ENCODE results near the gene MINDY4.

- TF ChIP-seq HIVEP1 (CRISPR knock-in tag; IDR thresholded peaks at IDR 0.05): no peak
- no peak for TF ChIP-seq NCOA1 (CRISPR knock-in tag; IDR thresholded peaks at IDR 0.05)
- TF ChIP-seq RFX5 (IDR thresholded peaks at IDR 0.05; ENCODE audit: low read depth, low read length): no peak
- TF ChIP-seq CTCF (CRISPR knock-in tag; IDR thresholded peaks at IDR 0.05): no peak
- TF ChIP-seq POLR2A (IDR thresholded peaks at IDR 0.05; ENCODE audit: insufficient read depth in 1 of 2, low read depth in 2 of 2, low read length in 2 of 2): no peak
- TF ChIP-seq NPAS2 (CRISPR knock-in tag; IDR thresholded peaks at IDR 0.05; ENCODE audit: borderline replicate concordance): no peak
- TF ChIP-seq ZNF660 (CRISPR knock-in tag; IDR thresholded peaks at IDR 0.05; ENCODE audit: borderline replicate concordance, low read depth): no peak
- TF ChIP-seq HOXD1 (CRISPR knock-in tag; IDR thresholded peaks at IDR 0.05): no peak
- no peak for TF ChIP-seq ZGPAT (CRISPR knock-in tag; IDR thresholded peaks at IDR 0.05)
Observed at GRCh38 chr7:30881448-30881847, 110.2 kb downstream of the MINDY4 start.

Measured in HepG2 (cell line).